Measurements from ENCODE around the gene LARP1.
A peak's percentile ranks its signal among the peaks of the same experiment; 100 is the strongest.

- TF ChIP-seq CTCF (IDR thresholded peaks at IDR 0.05) (peak; percentile 89), MAFK (IDR thresholded peaks at IDR 0.05; ENCODE audit: partially characterized antibody) (peak; percentile 41), CBX2 (IDR thresholded peaks at IDR 0.05; ENCODE audit: borderline replicate concordance, low read depth) (no peak), EP300 (IDR thresholded peaks at IDR 0.05) (no peak)
- TF ChIP-seq, protein P1, sequence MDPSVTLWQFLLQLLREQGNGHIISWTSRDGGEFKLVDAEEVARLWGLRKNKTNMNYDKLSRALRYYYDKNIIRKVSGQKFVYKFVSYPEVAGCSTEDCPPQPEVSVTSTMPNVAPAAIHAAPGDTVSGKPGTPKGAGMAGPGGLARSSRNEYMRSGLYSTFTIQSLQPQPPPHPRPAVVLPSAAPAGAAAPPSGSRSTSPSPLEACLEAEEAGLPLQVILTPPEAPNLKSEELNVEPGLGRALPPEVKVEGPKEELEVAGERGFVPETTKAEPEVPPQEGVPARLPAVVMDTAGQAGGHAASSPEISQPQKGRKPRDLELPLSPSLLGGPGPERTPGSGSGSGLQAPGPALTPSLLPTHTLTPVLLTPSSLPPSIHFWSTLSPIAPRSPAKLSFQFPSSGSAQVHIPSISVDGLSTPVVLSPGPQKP (IDR thresholded peaks at IDR 0.05; ENCODE audit: low read depth, low read length): no peak
Observed at GRCh38 chr5:154811653-154812465, 56.7 kb downstream of the LARP1 start.

Measured in A549 (cell line).